CD14-positive monocyte (primary cell): ENCODE measurements around the gene SLC35A1. TPM values are rescaled to one million over a fixed set of nuclear protein-coding genes. Genes with fewer than 3 reads are reported as not detected.

Experiments
- DNase-seq, 3 donors: peaks; one replicate each; pipeline ENCODE4 v3.0.0-alpha.2; 2011 to 2022
- H2AFZ ChIP-seq: 2 replicates; pipeline ENCODE4 v1.6.0; 2012; ENCODE audit warnings: mild to moderate bottlenecking, low read depth, low read length, inconsistent platforms; ENCODE audit not compliant: insufficient read depth, poor library complexity, severe bottlenecking
- H3K27ac ChIP-seq, 2 donors: 1 replicate in 1 of 2; 2 replicates in 1 of 2; pipeline ENCODE4 v1.5.1; 2012 to 2013; ENCODE audit warnings: low read length in 2 of 2, control low read depth in 1 of 2, inconsistent platforms in 1 of 2, low read depth in 1 of 2, mild to moderate bottlenecking in 1 of 2
- H3K27me3 ChIP-seq, 2 donors: one replicate each; pipeline versions ENCODE4 v1.6.0 to v1.6.1; 2011 to 2013; ENCODE audit warnings: low read length in 2 of 2; ENCODE audit not compliant: control insufficient read depth in 2 of 2, insufficient read depth in 2 of 2
- H3K36me3 ChIP-seq, 2 donors: replicated peaks in 1 of 2; 1 replicate in 1 of 2; 2 replicates in 1 of 2; pipeline versions ENCODE4 v1.5.1 to v1.6.1; 2012 to 2013; ENCODE audit warnings: low read length in 2 of 2, control low read depth in 1 of 2, inconsistent platforms in 1 of 2, mild to moderate bottlenecking in 1 of 2; ENCODE audit not compliant: insufficient read depth in 2 of 2, control insufficient read depth in 1 of 2
- H3K4me1 ChIP-seq, 2 donors: 1 replicate in 1 of 2; 2 replicates in 1 of 2; pipeline versions ENCODE4 v1.5.1 to v1.6.1; 2012 to 2013; ENCODE audit warnings: low read length in 2 of 2, control low read depth in 1 of 2, inconsistent platforms in 1 of 2, mild to moderate bottlenecking in 1 of 2, moderate library complexity in 1 of 2; ENCODE audit not compliant: insufficient read depth in 2 of 2, control insufficient read depth in 1 of 2
- H3K4me2 ChIP-seq: replicated peaks from 2 replicates; pipeline ENCODE3; 2012; ENCODE audit warnings: low read length, moderate library complexity, mild to moderate bottlenecking; ENCODE audit not compliant: poor library complexity, severe bottlenecking; ENCODE audit errors: extremely low read depth
- H3K4me3 ChIP-seq, 3 experiments: fragments of 200-600 bp in 1 of 3; sonication (generic) in 1 of 3; replicated peaks in 1 of 3; 1 replicate in 2 of 3; 2 replicates in 1 of 3; pipeline ENCODE4 v1.5.1; 2011 to 2013; ENCODE audit warnings: low read length in 3 of 3, mild to moderate bottlenecking in 3 of 3, control low read depth in 2 of 3, low read depth in 2 of 3, inconsistent platforms in 1 of 3, moderate library complexity in 1 of 3
- H3K79me2 ChIP-seq: 2 replicates; pipeline ENCODE4 v1.6.0; 2012; ENCODE audit warnings: mild to moderate bottlenecking, control low read depth, inconsistent platforms, low read length, moderate library complexity; ENCODE audit not compliant: insufficient read depth
- H3K9ac ChIP-seq: 2 replicates; pipeline ENCODE4 v1.6.0; 2017; ENCODE audit warnings: low read length, mild to moderate bottlenecking; ENCODE audit not compliant: insufficient read depth, poor library complexity, severe bottlenecking
- H3K9me3 ChIP-seq, 2 donors: replicated peaks in 1 of 2; 1 replicate in 1 of 2; 2 replicates in 1 of 2; pipeline versions ENCODE4 v1.5.1 to v1.6.1; 2012 to 2013; ENCODE audit warnings: low read length in 2 of 2, control low read depth in 1 of 2; ENCODE audit not compliant: control insufficient read depth in 1 of 2, insufficient read depth in 1 of 2
- H4K20me1 ChIP-seq: 2 replicates; pipeline ENCODE4 v1.6.0; 2012; ENCODE audit warnings: mild to moderate bottlenecking, low read length, control low read depth, moderate library complexity; ENCODE audit not compliant: insufficient read depth
- H3K27ac Mint-ChIP-seq, 7 donors: one replicate each; pipeline ENCODE4 v1.8.0; 2020; ENCODE audit warnings: mild to moderate bottlenecking in 7 of 7, mixed read lengths in 7 of 7, moderate library complexity in 6 of 7, inconsistent platforms in 2 of 7
- H3K27me3 Mint-ChIP-seq, 3 donors: one replicate each; pipeline ENCODE4 v1.8.0; 2021 to 2022; ENCODE audit warnings: low read depth in 3 of 3, mild to moderate bottlenecking in 3 of 3, mixed read lengths in 3 of 3, moderate library complexity in 3 of 3, inconsistent platforms in 1 of 3
- H3K36me3 Mint-ChIP-seq, 2 donors: one replicate each; pipeline ENCODE4 v1.8.0; 2020; ENCODE audit warnings: mixed read lengths in 2 of 2, inconsistent platforms in 1 of 2, mild to moderate bottlenecking in 1 of 2
- H3K4me1 Mint-ChIP-seq: one replicate; pipeline ENCODE4 v1.8.0; 2020; ENCODE audit warnings: mild to moderate bottlenecking, mixed read lengths
- H3K4me3 Mint-ChIP-seq, 2 donors: one replicate each; pipeline ENCODE4 v1.8.0; 2020; ENCODE audit warnings: mild to moderate bottlenecking in 2 of 2, mixed read lengths in 2 of 2, moderate library complexity in 1 of 2
- H3K9me3 Mint-ChIP-seq, 7 donors: one replicate each; pipeline ENCODE4 v1.8.0; 2020 to 2022; ENCODE audit warnings: mixed read lengths in 7 of 7, mild to moderate bottlenecking in 6 of 7, moderate library complexity in 6 of 7, inconsistent platforms in 2 of 7
- WGBS: methylation state at CpG from one replicate; pipeline ENCODE4 v1.1.5; 2013; ENCODE audit warnings: missing lambda C conversion rate; ENCODE audit not compliant: insufficient coverage; 5-methylcytosine and 5-hydroxymethylcytosine counted together
- intact Hi-C, 2 donors: fragments of 100-400 bp; cut with micrococcal nuclease; formaldehyde crosslinking; loops; one replicate each; pipeline versions ENCODE4 v1.15.0 to v1.15.1; 2023
- polyA minus RNA-seq: library from RNA; depleted of rRNA, polyadenylated mRNA; stranded (reverse); fragments of >200 nt; gene quantifications from 2 replicates; pipeline ENCODE4 v1.2.3, GENCODE V29; 2012
- polyA plus RNA-seq, 3 donors: library from polyadenylated mRNA; depleted of rRNA in 1 of 3; unstranded in 2 of 3; stranded (reverse) in 1 of 3; fragments of 300-500 nt in 2 of 3; fragments of >200 nt in 1 of 3; fragmentation: Illumina TruSeq in 2 of 3; gene quantifications; 1 replicate in 2 of 3; 2 replicates in 1 of 3; pipeline ENCODE4 v1.2.3, GENCODE V29; 2012 to 2021
- total RNA-seq, 12 experiments: library from RNA in 1 of 12; stranded (reverse) in 1 of 12; fragments of 120-200 nt in 1 of 12; gene quantifications; one replicate each; pipeline ENCODE4 v1.2.4 and lab custom pipeline; 2013 to 2026; ENCODE audit warnings: mixed read lengths in 6 of 12, inconsistent platforms in 1 of 12
- TF ChIP-seq, protein P1 (sequence below): fragments of 200-600 bp; IDR thresholded peaks from one replicate; pipeline ENCODE4 v1.8.0; 2022; ENCODE audit warnings: antibody characterized with exemption, mild to moderate bottlenecking

Gene SLC35A1, protein sequence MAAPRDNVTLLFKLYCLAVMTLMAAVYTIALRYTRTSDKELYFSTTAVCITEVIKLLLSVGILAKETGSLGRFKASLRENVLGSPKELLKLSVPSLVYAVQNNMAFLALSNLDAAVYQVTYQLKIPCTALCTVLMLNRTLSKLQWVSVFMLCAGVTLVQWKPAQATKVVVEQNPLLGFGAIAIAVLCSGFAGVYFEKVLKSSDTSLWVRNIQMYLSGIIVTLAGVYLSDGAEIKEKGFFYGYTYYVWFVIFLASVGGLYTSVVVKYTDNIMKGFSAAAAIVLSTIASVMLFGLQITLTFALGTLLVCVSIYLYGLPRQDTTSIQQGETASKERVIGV
- total RNA-seq (2013) = 74.2 TPM
- polyA plus RNA-seq (100 to 1,000 TPM in 1 of 3 donors, 10 to 100 TPM in 2; 44.6 to 103 (median 90.6) TPM), polyA minus RNA-seq (14.8 and 19.3 TPM in 2 replicates), total RNA-seq (lab: John Stamatoyannopoulos, UW) (0.75 to 12.6 (median 7.0) reads per million in 11 experiments)

DNA sequence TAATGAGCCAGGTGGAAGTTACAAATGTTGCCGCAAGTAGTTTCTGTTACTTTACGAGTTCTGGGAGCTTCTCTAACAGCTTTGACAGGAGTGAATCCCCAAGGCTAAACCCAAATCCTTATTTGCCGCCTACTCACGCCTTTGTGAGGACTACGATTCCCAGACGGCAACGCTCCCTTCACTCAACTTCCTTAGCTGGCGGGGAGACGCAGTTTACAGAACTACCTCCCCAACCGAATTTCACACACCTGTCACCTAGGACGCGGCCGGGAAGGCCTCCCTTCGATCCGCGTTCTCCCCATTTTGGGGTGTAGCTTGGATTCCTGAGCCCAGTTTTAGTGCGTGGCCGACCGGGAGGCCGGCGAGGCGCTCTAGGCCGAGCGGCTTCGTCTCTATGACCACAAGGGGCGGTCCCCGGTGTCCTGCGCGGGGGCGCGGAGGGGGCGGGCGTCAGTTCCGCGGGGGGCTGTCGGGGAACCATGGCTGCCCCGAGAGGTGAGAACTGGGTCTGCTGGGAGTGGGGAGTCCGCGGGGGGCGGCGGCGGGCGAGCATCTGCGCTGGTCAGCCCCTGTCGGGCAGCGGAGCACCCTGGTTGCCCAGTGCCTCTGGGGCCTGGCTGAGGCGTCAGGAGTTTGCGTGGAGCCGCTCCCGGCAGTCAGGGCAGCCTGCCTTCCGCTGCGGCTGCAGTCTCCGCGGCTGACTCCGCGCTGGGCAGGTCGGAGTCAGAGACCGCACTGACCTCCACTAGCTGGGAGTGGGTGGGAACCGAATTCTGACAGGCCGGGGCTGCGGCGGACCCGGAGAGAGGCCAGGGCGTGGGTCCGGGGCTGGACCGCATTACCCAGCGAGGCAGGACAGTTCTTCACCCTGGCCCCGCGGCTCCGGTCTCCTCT, at the start of gene SLC35A1:
SLC35A1 (plus strand) TSS at position 450 of the 894 bp plus-strand sequence; CDS start at position 480, 30 bp downstream.
- peaks cover 2 to 10% (median 8%) of the 10 kb centered on the region in 3 donors for H3K27me3 Mint-ChIP-seq
- H3K9me3 Mint-ChIP-seq = no peaks in the 10 kb centered on the region
- H3K79me2 ChIP-seq = peaks cover 49% of the 10 kb centered on the region
- peaks cover 21% of the 10 kb centered on the region for H4K20me1 ChIP-seq
- peaks cover 5 to 9% of the 10 kb centered on the region in 2 donors for H3K36me3 Mint-ChIP-seq
- H3K36me3 ChIP-seq = peaks cover 4 to 7% of the 10 kb centered on the region in 2 donors
- peak within 1 kb of the TSS; percentile 94 for H2AFZ ChIP-seq
- peaks cover 33% of the 10 kb centered on the region for H3K4me1 Mint-ChIP-seq
- TF ChIP-seq, protein P1, sequence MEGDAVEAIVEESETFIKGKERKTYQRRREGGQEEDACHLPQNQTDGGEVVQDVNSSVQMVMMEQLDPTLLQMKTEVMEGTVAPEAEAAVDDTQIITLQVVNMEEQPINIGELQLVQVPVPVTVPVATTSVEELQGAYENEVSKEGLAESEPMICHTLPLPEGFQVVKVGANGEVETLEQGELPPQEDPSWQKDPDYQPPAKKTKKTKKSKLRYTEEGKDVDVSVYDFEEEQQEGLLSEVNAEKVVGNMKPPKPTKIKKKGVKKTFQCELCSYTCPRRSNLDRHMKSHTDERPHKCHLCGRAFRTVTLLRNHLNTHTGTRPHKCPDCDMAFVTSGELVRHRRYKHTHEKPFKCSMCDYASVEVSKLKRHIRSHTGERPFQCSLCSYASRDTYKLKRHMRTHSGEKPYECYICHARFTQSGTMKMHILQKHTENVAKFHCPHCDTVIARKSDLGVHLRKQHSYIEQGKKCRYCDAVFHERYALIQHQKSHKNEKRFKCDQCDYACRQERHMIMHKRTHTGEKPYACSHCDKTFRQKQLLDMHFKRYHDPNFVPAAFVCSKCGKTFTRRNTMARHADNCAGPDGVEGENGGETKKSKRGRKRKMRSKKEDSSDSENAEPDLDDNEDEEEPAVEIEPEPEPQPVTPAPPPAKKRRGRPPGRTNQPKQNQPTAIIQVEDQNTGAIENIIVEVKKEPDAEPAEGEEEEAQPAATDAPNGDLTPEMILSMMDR = peak; percentile 15
- peak; percentile 56 to 63 (median 58) for DNase-seq
- peak within 1 kb of the TSS; percentile 95 for H3K9ac ChIP-seq
- H3K9me3 ChIP-seq = no peaks in the 10 kb centered on the region
- intact Hi-C loops = loop anchor here (10.0 kb wide), 1 partner anchor 112 kb away; the partner anchor contains the start of gene RARS2 (in 2 of the 2)
- H3K27me3 ChIP-seq = no peaks in the 10 kb centered on the region
- H3K4me3 ChIP-seq = peak within 1 kb of the TSS; percentile 90 to 95 (median 91)
- H3K27ac Mint-ChIP-seq = peak within 1 kb of the TSS; percentile 93 to 100 (median 99)
- H3K4me1 ChIP-seq = peaks cover 22 to 28% of the 10 kb centered on the region in 2 donors
- peak within 1 kb of the TSS; percentile 78 for H3K4me2 ChIP-seq
- H3K4me3 Mint-ChIP-seq = peak within 1 kb of the TSS; percentile 93 to 95
- H3K27ac ChIP-seq = peak within 1 kb of the TSS; percentile 90 to 98
- under 1% methylated on average over 69 of the region's 70 CpGs for WGBS

DNA sequence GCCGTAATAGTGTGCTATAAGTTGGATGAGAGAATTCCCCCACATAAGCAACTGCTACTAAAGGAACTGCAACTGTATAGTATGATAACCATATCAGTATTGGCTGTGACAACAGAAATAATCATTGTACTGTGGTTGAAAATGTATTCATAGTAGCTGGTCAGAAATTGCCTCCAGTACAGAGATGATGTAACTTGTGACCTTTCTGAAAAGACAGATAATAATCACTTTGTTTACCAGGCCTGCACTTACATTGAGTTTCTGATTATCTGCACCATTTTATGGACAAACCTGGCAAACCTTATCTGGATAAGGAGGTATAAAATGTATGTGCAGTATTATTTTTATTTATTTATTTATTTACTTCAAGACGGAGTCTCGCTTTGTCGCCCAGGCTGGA, 46.0 kb upstream of the SLC35A1 start:
- TF ChIP-seq, protein P1 = no peak
- H3K36me3 Mint-ChIP-seq = no peaks in the 10 kb centered on the region
- H3K4me1 Mint-ChIP-seq = no peaks in the 10 kb centered on the region
- no peak for DNase-seq
- Histone ChIP-seq H3K27ac (no peak overlapping the region), H3K36me3 (no peaks in the 10 kb centered on the region), H3K9me3 (no peaks in the 10 kb centered on the region), H3K27me3 (no peaks in the 10 kb centered on the region), H3K4me1 (no peaks in the 10 kb centered on the region), H3K79me2 (no peaks in the 10 kb centered on the region), H3K9ac (no peak overlapping the region), H4K20me1 (no peaks in the 10 kb centered on the region), H3K4me2 (no peak overlapping the region), H3K4me3 (no peak overlapping the region), H2AFZ (no peak overlapping the region)
- peaks cover 3 to 15% (median 5%) of the 10 kb centered on the region in 3 donors for H3K27me3 Mint-ChIP-seq
- no CpG with 5 or more reads among the region's 4 CpGs for whole genome bisulfite sequencing
- no peak overlapping the region for H3K4me3 Mint-ChIP-seq
- H3K9me3 Mint-ChIP-seq = peaks cover 0 to 2% (median 0%) of the 10 kb centered on the region in 7 donors
- no peak overlapping the region for H3K27ac Mint-ChIP-seq
- intact Hi-C loops = no loop called here
